Measurements from ENCODE around the gene GALNT10.

Gene GALNT10

DNA sequence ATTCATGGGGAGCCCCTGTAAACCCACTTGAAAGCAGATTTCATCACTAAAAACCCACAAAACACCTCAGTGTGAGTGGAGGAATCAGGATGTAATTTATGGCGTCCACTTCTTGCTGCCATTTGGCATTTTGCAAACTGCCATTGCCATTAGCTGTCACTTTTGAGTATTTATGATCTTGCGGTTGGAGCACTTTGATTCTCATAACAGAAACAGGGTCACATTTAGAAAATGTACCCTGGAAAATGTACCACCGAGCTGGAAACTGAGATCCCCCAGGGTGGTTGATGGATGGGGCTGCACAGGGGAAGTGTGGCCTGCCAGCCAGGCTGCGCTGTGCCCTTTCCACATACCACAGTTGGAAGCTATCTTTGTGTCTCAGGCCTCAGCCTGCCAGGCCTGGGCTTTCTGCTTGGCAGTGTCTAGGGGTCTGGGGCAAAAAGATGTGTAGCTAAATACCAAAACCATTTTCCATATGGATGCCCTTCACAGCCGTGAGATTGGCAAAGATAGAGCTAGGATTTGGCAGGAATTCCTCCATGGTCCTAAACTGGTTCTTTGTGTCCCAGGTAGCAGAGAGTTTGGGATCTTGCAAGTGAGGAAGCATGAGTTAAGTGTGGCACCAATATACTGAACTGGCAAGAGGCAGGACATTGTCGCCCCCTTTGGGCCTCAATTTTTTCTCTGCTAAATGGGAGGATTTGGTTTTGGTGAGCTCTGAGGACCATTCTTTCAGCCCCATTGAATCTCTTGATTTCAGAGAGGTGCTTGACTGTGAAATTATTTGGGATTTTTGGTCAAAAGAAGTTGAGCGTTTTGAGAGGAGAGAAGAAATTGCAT lies 46.2 kb downstream of the GALNT10 start:
- no peak for DNase-seq

DNA sequence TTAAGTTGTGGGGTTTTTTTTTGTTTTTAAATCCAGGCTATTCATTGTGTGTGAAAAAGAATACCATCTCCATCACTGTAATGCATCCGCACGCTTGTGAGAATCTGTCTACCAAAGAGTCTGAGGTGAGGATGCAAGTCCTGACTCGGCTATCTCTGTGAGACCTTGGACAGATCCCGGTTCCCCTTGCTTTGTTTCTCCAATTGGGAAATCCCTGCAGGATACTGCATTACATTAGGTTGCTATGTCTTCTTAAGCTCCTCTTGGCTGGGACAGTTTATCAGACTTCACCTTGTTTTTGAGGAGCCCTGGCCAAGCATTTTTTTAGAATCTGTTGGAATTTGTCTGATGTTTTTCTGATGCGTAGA lies 46.8 kb downstream of the GALNT10 start:
- DNase-seq: no peak

DNA sequence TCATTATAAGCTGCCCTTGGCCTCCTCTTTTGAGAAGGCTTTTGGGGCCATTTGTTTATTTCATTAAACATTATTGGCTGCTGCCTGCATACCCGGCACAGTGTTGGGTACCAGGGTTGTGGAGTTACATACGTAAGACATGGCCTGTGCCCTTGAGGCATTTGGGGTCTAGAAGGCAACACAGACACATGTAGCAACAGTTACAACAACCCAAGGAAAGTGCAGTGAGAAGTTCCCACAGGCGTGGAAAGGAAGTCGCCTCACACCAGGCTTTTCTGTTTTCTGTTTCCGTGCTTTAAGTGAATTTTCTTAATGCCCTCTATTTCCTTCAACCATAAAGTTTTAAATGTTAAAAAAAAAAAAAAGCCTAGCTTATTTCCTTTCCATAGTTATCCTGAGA lies 47.4 kb downstream of the GALNT10 start:
- DNase-seq: no peak

DNA sequence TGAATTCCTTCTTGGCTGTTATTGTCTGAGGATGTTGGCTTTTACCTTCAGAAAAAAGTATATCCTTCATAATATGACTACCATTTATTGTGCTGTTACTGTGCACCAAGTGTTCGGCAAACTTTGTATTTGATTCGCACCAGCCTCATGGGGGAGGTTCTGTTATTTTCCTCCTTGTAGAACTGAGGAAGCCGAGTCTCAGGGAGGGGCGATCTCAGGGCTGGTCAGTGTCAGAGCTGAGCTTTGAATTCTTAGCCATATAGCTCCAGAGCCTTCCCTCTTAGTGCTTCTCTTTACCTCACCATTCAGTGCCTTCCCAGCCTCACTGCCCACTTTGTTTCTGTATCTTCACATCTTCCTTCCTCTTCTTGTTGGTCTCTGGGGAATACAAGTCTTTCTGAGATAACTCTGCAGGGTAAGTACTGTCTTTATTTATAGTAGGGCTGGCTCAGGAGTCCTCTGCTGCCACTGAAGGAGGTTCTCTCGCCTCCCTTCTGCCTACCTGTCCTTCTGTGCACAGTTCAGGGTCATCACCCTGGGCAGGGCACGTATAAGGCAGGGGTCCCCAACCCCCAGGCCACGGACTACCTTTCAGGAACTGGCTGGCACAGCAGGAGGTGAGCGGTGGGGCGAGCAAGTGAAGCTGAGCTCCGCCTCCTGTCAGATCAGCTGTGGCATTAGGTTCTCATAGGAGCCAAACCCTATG lies 48.4 kb downstream of the GALNT10 start:
- DNase-seq: no peak

DNA sequence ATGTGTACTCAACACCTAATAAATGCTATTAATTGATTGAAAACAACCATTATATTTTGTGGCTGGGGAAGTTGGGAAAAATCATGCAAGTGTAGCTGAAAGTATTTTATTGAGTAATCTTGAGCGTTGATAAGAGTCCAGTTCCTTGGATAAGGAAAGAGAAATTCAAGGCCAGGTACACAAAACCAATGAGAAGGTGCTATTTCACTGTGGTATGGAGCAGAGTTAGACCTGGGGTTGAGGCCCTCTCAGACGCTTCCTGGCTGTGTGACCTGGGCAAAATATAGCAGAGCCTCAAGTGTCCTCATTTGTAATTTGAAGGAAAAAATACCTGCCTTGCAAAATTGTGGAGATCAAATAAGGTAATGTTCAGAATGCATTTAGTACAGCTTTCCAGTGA lies 50.1 kb downstream of the GALNT10 start:
- no peak for DNase-seq

DNA sequence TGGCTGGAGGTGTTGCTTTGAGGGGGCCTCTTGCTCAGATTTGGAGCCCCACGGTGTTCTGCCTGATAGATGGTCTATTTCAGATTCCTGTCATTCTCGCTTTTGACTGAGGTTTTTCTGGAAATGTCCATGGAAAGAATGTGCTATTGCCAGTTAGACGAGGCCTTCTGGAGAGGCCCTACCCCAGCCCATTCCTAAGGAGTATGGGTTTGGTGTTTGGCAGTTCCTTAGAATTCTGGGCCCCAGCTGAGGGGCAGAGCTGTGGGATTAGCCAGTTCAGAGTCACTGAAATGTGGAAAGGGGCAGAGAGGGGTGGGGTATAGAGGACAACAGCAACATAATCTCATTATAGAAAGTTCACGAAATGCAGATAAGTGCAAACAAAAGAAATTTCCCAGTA lies 50.5 kb downstream of the GALNT10 start:
- DNase-seq: no peak

DNA sequence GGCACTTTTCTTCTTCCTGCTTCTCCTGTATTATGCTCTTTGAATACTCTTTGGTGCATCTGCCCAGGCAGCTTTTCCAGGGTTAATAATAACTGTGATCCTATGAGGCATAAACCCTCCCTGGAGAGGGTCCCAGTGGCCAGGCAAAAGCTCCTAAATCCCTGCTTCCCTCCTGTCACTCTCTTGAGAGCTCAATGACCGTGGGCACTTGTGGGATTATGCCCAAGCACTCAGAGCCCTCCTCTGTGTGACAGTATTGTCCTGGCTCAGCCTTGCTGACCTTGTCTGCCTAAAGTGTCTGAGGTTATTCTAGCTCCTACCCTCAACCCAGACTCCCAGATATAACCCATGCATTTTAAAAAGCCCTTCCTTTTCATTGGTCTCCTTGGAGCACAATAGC lies 51.9 kb downstream of the GALNT10 start:
- no peak for DNase-seq

DNA sequence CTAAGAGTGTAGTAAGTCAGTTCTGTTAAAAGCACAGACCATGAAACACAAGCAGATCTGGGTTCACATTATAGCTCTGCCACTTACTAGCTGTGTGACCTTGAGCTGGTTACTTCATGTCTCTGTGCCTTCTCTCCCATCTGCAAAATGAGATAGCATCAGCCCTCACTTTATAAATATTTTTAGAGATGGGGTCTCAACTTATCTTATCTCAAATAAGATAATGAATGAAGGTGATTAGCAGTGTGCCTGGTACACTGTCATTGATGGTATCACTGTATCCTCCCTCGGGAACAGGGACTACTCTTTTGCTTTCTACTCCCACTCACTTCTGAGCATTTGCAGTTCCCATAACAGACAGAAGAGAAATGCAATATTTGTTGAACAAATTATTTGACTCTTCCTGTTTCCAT lies 52.4 kb downstream of the GALNT10 start:
- DNase-seq: peak in 2 of 4 experiments; percentile 8 to 14

DNA sequence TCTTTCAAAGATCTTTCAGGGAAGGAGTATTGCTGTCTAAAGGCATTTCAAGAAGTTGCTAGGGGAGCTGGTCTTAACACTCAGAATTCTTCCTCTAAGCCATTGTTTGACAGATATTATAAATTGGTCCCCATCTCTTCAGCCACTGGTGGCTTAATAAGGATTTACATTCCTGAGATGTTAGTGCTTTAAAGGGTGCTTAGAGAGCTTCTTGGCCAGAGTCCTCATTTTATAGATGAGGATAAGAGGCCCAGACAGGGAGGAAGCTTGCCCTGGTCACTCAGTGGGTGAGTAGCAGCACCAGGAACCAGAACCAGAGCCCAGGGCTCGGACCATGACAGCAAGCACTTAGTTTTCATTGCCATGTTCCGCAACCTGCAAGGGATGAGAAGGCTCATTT lies 53.2 kb downstream of the GALNT10 start:
- DNase-seq: no peak

DNA sequence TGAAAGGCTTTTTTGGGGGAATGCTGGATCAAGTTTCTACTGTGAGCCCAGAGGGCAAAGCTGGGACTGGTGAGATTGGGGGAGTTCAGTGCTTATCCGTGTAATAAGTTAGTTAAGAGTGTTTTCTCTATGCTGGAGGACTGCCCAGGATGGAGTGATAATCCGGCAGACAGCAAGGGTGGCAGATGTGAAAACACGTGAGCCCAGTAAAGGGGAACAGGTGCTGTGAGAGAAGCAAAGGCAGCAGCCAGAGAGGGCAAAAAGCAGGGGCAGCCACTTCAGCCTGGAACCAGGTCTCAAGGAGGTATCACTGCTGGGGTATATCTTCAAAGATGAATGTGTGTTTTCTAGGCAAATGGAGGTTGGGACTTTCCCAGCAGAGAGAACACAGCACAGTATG lies 53.9 kb downstream of the GALNT10 start:
- no peak for DNase-seq

DNA sequence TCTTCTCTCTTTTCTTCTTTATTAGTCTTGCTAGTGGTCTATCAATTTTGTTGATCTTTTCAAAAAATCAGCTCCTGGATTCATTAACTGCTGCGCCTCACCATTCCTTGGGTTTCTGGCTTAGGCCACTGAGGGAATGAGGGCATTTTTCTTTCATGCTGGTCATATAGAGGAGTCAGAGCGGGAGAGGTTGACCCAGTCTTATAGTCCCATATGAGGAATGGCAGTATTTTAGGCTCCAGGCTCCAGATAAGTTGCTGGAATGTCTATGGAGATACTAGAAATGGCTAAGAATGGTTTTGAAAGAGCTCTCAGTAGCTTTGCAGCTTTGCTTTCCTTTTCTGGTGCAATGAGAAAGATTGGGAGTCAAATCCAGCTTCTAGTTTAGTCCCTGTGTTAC lies 58.2 kb downstream of the GALNT10 start:
- no peak for DNase-seq

DNA sequence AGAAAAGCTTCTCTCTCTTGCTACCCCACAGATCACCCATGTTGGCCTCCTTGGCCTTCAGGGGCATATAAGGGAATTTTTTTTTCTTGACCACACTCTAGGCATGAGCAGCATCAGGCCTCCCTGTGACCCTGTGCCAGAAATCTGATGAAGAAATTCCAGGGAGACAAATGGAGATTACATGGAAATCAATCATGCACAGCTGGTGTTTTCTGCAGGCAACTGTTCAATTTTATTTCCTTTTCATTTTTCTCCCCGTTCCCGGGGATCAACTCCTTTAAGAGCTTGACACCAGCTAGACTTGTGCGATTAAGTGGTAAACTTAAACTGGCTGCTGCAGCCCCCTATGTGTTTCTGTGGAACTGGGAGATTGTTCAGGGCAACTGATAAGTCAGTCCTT lies 59.3 kb downstream of the GALNT10 start:
- DNase-seq: no peak

DNA sequence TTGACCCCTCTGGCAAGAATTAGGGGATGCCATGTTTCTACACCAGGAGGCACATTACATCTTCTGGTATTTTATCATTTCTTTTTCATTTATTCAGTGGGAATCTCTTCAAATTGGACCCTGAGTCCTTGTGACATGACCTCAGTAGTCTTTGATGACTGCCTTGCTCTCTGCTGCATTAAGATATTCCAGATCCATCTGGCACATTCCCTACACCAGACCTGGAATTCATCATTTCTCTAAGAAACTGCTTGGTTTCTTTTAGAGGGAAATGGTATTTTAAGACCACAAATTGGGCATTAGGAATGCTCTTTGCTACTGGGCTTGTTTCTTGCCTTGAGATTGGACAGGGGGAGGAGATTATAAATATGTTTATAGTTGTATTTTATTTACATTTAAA lies 61.0 kb downstream of the GALNT10 start:
- no peak for DNase-seq

DNA sequence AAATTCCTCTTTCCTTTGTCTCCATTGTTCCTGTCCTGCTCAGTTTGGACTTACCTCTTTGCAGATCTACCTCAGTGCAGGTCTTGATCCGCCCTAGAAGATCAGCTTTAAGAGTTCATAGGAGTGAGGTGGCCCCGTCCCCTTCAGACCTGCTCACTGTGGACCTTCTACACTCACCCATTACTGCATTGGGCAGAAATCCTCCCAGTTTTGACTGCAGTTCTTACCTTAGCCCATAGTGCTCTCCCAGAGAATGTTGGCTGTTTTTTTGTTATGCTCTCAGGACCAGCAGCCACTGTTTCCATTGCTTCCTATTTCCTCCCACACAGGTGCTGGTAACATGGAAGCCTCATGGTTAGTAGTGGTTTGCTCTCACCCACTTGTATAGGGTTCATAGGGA lies 63.3 kb downstream of the GALNT10 start:
- no peak for DNase-seq

DNA sequence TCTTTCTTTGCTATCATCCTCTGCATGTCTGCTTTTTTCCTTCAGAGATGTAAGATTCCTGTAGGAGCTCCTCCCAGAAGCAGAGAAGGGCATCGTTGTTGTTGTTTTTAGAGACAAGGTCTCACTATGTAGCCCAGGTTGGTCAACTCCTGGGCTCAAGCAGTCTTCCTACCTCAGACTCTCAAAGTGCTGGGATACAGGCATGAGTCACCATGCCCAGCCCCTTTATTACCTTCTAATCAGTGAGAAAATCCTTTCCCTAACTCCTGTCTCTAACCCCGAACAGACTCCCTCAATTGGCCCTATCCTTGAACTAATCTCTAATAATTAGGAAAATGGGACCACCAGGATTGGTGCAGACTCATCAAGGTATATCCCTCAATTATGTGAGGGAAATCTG lies 64.4 kb downstream of the GALNT10 start:
- DNase-seq: no peak

DNA sequence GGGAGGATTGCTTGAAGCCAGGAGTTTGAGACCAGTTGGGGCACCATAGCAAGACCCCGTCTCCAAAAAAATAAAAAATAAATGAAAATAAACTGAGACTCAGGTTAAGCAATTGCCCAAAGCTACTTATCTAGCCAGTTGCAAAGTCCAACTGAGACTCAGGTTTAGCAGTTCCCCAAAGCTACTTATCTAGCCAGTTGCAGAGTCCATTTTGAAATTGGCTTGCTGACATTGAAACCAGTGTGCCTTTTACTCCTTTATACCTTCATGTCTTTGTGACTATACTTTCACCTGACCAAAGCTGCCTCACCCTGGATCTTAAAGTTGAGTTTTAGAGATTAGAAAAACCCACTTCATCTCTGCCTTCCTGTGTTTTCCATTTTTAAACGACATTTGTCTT lies 66.5 kb downstream of the GALNT10 start:
- no peak for DNase-seq

DNA sequence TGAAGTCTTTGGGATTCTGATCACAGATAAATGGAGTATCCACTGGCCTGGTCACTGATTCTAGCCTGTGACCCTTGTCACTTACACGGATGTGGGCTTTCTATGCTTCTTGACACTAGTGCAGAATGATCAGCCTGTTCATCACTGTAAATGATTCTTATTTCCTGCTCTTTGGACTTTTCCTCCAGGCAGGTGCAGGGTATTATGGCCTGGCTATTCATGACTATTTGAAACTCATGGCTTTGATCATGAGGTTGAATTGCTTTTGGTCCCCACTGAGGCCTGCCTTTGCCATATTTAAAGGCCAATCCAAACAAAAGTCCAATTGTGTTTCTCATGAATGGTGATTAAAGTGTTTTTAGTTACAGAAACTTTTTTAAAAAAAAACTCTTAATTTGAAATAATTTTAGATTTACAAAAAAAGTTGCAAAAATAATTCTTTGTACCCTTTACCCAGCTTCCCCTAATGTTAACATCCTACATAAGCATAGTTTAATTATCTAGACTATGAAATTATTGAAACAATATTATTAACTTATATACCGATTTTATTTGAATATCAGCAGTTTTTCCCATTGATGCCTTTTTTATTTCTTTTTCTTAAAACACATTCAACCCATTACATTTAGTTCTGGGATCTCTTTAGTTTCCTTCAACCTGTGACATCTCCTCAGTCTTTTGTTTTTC lies 68.1 kb downstream of the GALNT10 start:
- no peak for DNase-seq

DNA sequence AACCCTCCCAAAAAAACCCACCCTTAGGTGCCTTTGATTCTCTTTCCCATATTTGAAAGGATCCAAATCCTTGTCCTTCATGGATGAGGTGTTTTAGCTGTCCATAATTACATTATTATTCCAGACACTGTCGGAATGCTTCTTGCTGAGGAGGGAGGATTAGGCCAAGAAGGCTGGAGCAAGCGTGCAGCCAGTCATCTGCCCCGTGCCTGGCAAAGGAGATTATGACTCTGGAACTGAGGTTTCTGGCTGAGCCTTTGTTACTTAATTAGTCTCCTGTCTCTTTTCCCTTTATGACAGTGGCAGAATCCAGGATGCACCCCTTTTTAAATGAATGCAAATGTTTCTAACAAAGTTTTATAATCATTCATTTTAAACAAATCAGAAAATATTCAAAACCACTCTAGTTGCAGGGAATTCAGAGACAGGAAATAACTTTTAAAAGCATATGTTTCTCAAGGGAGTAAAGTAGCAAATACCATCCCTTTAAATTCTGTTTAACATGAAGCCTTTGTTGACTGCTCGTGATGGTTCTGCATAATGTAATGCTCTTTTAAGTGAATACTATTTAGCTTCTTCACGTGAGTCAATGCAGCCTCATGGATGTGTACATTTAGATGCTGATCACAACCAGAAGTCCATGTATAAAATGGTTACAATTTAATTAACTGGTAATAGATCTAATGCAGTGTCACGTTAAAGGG lies 69.8 kb downstream of the GALNT10 start:
- no peak for DNase-seq

DNA sequence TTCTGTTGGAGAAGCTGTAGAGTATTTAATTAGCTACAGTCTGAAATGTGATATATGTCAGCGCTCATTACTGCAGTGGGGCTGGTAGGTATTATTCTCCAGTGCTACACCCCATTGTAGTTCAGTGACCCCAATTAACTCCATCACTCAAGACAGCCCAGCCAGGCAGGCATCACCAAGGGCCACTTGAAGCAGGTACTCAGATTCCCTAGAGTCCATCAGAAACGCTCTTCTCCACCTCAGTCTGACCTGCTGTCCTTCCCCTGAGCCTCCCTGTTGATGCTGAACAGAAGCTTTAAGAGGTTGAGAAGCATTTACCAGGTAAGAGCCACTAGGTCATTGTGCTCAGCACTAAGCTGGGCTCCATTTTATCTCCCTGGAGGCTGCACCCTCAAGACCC lies 71.8 kb downstream of the GALNT10 start:
- no peak for DNase-seq

DNA sequence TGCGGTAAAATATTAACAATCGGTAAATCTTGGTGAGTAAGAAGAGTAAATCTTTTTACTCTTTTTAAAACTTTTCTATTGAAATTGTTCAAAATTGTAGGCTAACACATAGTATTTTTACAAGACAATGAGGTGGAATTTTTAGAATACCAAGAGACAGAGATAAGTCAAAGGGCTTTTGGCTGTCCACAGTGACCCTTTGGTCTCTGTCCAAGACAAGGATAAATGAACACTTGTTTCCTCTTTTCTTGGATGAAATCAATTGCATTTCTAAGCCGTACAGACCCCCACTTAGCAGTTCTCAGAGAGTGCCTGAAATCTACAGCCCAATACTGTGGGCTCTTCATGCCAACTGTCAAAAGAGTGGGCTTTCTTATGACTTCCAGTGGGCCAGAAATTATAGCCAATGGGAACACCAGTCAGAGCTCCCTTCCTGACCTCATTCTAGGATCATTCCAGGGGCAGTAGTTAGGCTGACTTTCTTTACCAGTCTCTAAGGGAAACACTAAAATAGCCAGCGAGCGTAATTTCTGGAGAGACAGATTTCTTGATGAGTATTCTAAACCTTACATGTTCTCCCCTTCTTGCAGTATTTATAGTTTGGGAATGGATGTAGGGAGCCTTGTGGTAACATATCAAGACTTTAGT lies 74.1 kb downstream of the GALNT10 start:
- DNase-seq: no peak

DNA sequence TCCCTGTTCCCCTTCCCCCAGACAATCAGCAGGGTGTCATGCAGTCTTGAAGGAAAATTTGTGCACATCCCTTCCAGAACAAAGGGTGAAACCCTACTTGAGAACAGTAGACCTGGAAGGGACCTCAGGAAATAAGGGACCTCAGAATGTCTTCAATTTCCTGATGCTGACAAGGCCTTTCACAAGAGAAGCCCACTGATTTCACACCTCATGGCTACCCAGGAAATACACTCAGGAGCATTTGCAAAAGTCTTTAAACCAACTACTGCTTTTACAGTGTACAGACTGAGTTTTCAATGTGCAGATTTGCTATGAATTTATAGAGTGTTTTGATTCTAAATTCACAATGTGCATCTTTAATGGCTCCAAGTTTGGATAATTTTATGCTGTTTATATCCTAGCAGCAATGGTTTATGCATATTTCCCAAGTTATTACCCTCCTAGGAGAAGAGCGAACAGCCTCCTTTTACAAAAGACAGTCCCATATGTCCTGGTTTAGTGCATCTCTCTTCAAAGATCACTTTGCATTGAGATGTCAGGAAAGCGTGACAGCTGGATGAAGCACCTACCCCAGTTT lies 74.8 kb downstream of the GALNT10 start:
- no peak for DNase-seq

DNA sequence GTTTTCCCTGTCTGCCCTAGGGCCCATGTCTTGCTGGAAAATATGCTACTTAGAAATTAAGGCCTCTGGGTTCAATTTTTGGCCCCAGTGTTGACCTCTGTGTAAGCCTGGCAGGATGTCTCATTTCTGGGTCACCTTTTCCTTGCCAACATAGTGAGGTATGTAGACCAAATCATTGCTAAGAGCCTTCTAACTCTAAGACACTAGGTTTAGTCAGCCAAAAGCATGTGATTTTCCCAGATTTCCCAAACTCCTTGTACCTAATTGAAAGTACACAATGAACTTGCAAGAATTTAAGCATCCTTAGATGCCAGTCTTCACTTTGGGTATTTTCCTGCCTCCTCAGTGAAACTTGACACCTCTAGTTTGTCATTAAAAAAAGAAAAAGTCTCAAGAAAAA lies 77.0 kb downstream of the GALNT10 start:
- no peak for DNase-seq

All from suppressor macrophage (primary cell).